ENCODE results near the gene CCDC70. TPM values are rescaled to one million over a fixed set of nuclear protein-coding genes. Genes with fewer than 3 reads are reported as not detected.
A peak's percentile ranks its signal among the peaks of the same experiment; 100 is the strongest.

CCDC70 gene
- total RNA-seq, 3 donors from 2014 or later (not counting 1 experiment from before 2014, with no cell fraction given), result not detected

- Mint-ChIP-seq H3K4me3 (no peak overlapping the region), H3K9me3 (no peaks in the 10 kb centered on the region), H3K4me1 (peaks cover 0 to 7% of the 10 kb centered on the region in 2 donors), H3K36me3 (no peaks in the 10 kb centered on the region), H3K27ac (no peak overlapping the region), H3K27me3 (ENCODE audit: low read depth in 2 of 2) (peaks cover 10% of the 10 kb centered on the region in 2 donors)
- peaks cover 6% of the 10 kb centered on the region for H3K4me1 ChIP-seq (ENCODE audit: control insufficient read depth, insufficient read depth, low read length)
- no peak overlapping the region for H3K27ac ChIP-seq (ENCODE audit: low read length)
- H3K9me3 ChIP-seq (ENCODE audit: control insufficient read depth, insufficient read depth, low read length), result no peaks in the 10 kb centered on the region
- 78% methylated on average over 2 of the region's 3 CpGs for WGBS (ENCODE audit: insufficient coverage)
- no peaks in the 10 kb centered on the region for H3K27me3 ChIP-seq (ENCODE audit: control insufficient read depth, insufficient read depth, low read length)
- intact Hi-C loops (cut with micrococcal nuclease), result no loop called here
- H3K4me3 ChIP-seq (ENCODE audit: low read length), result no peak overlapping the region
- no peak for ATAC-seq
- no peak for DNase-seq
- H3K36me3 ChIP-seq (ENCODE audit: control insufficient read depth, insufficient read depth, low read length), result no peaks in the 10 kb centered on the region
- TF ChIP-seq CTCF (IDR thresholded peaks at IDR 0.05), result no peak
These were observed 18.2 kb upstream of the CCDC70 start for GRCh38 chr13:51843529-51843928.

DNA sequence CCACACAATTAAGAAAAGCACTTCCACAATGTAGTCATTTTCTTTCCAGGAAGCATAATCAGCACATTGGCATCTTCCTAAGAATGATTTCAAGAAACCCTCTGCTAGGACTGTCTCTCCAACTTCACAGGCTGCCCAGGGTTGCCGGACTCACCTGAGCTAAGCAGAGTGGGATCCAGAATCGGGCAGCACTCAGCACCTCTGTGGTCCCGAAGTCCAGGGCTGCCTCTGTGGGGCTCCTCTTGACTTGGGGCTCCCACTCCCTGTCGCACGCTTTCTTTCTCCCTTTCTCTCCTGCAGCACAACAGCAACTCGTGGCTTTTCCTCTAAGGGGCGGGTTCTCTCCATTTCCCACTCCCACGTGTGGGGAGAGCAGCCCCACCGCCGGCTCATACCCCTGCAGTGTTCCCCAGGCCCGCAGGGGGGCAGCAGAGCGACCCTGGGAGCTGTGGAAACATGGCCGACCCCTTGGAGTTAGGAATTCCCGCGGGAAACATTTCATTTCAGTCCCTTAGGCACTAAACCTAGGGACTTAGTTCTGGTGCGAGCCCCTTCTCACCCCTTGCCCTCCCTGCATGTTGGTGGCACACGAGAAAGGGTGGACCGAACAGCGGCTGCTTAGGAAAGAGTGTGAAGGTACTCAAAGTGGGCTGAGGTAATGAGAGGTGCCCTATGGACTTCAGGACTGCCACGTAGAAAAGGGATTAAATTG is 16.8 kb upstream of the CCDC70 start, which contains the start of gene TMEM272:
TMEM272 (minus strand) TSS at position 316 of the 712 bp plus-strand sequence. CDS start 6,647 bp downstream, outside the sequence.
- H3K9me3 Mint-ChIP-seq, result no peaks in the 10 kb centered on the region
- H3K27ac Mint-ChIP-seq, result no peak within 1 kb of the TSS
- H3K4me1 ChIP-seq (ENCODE audit: control insufficient read depth, insufficient read depth, low read length), result peaks cover 6% of the 10 kb centered on the region
- 35% methylated on average over 20 of the region's 20 CpGs for WGBS (ENCODE audit: insufficient coverage)
- H3K27me3 Mint-ChIP-seq (ENCODE audit: low read depth in 2 of 2), result peaks cover 10% of the 10 kb centered on the region in 2 donors
- H3K36me3 ChIP-seq (ENCODE audit: control insufficient read depth, insufficient read depth, low read length), result no peaks in the 10 kb centered on the region
- peaks cover 0 to 7% of the 10 kb centered on the region in 2 donors for H3K4me1 Mint-ChIP-seq
- H3K9me3 ChIP-seq (ENCODE audit: control insufficient read depth, insufficient read depth, low read length), result no peaks in the 10 kb centered on the region
- no peak within 1 kb of the TSS for H3K27ac ChIP-seq (ENCODE audit: low read length)
- no peaks in the 10 kb centered on the region for H3K36me3 Mint-ChIP-seq
- DNase-seq (peak; percentile 30 to 71), ATAC-seq (peak; percentile 54 to 85 (median 83))
- peak; percentile 81 for TF ChIP-seq CTCF (IDR thresholded peaks at IDR 0.05)
- H3K4me3 Mint-ChIP-seq, result no peak within 1 kb of the TSS
- H3K27me3 ChIP-seq (ENCODE audit: control insufficient read depth, insufficient read depth, low read length), result no peaks in the 10 kb centered on the region
- no peak within 1 kb of the TSS for H3K4me3 ChIP-seq (ENCODE audit: low read length)
- intact Hi-C loops (cut with micrococcal nuclease), result no loop called here

- Mint-ChIP-seq H3K9me3 (no peaks in the 10 kb centered on the region), H3K36me3 (no peaks in the 10 kb centered on the region), H3K4me3 (no peak overlapping the region), H3K27ac (no peak overlapping the region), H3K4me1 (peaks cover 0 to 7% of the 10 kb centered on the region in 2 donors), H3K27me3 (ENCODE audit: low read depth in 2 of 2) (peaks cover 10% of the 10 kb centered on the region in 2 donors)
- H3K9me3 ChIP-seq (ENCODE audit: control insufficient read depth, insufficient read depth, low read length), result no peaks in the 10 kb centered on the region
- no peak for ATAC-seq
- no peak for TF ChIP-seq CTCF (IDR thresholded peaks at IDR 0.05)
- H3K27me3 ChIP-seq (ENCODE audit: control insufficient read depth, insufficient read depth, low read length), result no peaks in the 10 kb centered on the region
- WGBS (ENCODE audit: insufficient coverage), result 80% methylated on average over 5 of the region's 5 CpGs
- intact Hi-C loops (cut with micrococcal nuclease), result no loop called here
- no peak for DNase-seq
- H3K4me1 ChIP-seq (ENCODE audit: control insufficient read depth, insufficient read depth, low read length), result peaks cover 6% of the 10 kb centered on the region
- H3K36me3 ChIP-seq (ENCODE audit: control insufficient read depth, insufficient read depth, low read length), result no peaks in the 10 kb centered on the region
- H3K27ac ChIP-seq (ENCODE audit: low read length), result no peak overlapping the region
- no peak overlapping the region for H3K4me3 ChIP-seq (ENCODE audit: low read length)
These were observed 16.0 kb upstream of the CCDC70 start for GRCh38 chr13:51845574-51846318.

Data from natural killer cell (primary cell).